Activated CD4-positive, alpha-beta T cell treated with anti-CD3 and anti-CD28 coated beads, Interleukin-2, amount 50 U/mL, for 24 hours (primary cell): ENCODE measurements around the gene SYNE1.

Source experiments
- DNase-seq, 2 donors: peaks; one replicate each; pipeline ENCODE4 v3.0.0-alpha.2; 2020; ENCODE audit warnings: low read depth in 1 of 2, low spot score in 1 of 2

Gene SYNE1

DNA sequence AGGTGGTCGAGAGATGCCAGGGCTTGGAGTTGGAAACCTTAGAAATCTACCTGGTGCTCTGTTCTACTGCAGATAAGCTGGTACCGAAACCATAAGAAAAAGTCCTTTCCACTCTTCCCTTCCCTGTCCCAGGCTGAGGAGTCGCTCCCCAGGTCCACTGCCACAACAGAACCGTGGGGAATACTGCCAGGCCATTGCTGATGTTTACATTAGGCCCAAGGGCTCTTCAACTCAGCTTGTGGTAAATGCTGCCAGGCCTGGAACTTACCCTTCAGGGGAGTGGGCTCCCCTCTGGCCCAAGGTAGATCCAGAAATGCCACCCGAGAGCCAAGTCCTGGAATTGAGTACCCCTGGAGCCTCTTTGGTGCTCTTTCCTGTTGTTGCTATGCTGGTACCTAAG is 441.3 kb downstream of the SYNE1 start:
- DNase-seq = no peak

DNA sequence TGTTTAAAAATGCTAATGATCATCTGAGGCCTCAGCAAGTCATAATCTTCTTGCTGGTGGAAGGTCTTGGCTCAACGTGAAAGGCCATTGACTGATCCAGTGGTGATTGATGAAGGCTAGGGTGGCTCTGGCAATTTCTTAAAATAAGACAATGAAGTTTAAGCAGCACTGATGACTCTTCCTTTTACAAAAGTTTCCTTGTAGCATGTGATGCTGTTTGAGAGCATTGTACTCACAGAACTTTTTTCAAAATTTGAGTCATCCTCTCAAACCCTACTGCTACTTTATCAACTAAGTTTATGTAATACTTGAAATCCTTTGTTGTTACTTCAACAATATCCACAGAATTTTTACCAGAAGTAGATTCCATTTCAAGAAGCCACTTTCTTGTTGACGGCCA is 447.4 kb downstream of the SYNE1 start:
- DNase-seq = no peak

DNA sequence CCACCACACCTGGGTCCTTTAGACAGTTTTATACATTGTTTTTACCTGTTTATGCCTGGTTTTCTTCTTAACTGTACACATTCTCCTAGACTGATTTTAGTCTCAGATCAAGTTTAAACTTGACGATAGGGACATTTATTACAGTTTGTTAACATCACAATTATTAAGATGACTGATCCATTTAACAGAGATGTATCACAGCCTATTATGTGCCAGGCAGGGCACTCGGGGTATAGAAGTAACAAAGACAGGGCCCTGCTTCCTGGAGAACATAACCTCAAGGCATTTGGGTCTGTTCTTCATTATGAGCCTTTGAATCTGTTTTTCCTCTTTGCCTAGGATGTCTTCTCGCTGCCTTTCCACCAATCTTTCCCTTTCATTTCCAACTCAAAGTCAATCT is 449.2 kb downstream of the SYNE1 start:
- no peak for DNase-seq

DNA sequence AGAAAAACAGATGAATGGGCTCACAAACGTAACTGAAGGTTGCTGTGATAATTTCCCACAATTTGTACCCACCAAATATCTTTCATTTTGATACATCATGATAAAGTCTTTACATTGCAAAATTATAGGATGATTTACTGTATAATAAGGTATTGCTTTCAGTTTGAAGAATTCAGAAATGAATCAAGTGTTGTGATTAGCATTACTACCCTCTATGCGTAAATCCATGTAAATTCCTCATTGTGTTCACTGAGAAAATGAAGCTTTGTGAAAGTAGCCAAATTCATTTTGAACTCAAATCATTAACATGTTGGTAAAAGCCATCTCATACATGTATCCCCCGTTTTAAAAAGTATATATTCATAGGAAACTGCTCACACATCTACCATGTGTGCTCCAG is 450.3 kb downstream of the SYNE1 start:
- no peak for DNase-seq

DNA sequence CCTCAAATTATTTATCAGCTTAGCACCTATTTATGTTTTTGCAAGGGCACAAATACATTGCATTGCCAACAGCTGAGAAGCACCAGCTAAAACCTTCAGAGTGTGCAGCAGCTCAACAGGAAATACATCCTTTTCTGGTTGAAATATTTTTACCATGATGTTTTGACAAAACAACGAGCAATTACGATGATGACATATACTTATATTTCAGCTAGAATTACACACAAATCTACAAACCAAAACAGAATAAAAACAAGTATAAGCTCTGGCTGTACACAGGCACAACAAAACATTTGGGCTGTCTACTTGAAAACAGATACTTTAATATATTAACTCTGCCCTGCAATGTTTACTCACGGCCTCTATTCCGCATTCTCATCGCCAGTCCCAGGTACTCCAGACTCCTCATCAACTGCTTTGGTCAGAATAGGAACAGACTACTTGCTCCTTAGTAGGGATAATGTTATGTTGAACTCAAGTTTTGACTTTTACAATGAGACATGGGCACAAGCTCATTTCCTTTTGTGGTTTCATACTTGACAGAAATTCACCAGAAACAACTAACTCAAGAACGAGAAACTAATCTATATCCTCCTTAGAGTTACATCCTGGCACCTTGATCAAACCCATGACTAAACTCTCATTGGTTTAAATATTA is 452.1 kb downstream of the SYNE1 start:
- DNase-seq = no peak

DNA sequence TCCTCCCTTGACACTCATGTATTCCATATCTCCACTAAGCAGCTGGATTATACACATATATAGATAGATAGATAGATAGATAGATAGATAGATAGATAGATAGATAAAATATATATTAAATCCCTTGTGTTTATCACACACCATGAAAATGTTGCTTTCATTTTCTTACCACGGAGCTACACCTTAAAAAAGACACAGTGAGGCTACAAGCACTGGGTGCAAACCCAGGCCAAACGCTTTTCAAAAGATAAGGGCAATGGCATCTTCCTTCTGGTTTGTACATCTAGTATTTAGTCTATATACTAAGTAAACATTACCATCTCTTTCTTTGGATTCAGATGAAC is 452.6 kb downstream of the SYNE1 start:
- no peak for DNase-seq

DNA sequence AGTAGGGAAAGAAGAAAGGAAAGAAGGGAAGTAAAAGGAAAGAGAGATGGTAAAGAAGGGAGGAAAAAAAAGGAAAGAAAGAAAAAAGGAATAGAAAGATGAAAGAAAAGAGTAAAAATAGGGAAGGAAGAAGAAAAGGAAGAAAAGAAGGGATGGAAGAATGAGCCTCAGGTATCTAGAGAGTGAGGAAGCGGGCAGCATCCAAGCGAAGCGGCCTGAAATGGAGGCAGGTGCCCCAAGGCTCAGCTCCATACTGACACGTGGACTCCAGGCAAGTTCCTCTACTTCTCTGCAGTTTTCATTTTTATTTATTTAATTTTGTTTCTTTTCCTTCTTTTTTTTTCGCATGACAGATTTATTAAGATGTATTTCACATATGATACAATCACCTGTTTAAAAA is 456.6 kb downstream of the SYNE1 start:
- DNase-seq = no peak

DNA sequence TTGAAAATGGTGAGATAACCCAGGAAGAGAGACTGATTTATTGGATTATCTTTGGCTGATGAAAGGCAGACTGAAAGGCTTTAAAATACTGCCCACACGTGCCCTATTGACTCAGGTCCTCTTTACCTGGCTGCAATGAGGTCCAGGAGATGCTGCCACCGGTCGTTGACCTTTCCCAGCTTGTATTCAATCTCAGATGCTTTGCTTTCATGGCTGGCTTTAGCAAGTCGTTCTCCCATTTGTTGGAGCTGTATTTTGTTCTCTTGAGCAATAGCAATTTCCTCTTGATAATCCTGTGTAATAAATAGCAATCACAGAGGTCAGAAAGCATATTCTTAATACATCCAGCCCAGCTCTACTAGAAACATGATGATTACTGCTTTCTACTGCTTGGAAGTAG is 460.9 kb downstream of the SYNE1 start:
- DNase-seq = no peak

DNA sequence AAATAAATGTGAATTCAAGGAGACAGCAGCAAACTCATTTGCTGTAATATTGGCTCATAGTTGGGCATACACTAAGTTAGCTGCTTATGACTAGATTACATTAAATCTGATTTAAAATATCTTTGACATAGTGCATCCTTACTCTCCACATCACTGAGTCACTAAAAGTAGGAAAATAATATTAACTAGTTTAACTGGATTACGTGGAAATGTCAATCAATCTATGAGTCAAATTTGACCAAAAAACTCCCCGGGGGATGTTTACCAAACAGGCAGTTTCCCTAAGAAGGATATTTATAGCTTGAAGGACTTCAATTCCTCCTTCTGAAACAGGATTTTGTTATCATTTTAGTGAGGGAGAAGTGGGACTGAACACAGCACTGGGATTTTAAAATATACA is 463.2 kb downstream of the SYNE1 start:
- no peak for DNase-seq

DNA sequence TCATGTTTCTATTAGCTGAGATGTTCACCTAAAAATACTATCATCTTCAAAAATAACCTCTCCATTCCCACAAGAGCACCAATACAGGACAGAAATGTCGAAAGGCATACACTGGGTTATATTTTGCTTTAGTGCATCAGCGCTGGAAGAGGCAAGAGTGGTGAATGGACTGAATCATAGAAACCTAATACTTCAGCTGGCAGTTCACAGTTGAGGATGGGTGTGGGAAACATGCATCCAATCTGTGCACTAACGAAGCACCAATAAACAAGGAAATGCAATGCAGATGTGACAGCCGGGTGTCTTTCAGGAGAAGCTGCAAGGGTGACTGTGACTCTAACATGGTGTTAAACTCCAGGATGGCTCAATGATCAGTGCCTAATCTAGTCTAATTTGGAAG is 463.8 kb downstream of the SYNE1 start:
- DNase-seq = no peak

DNA sequence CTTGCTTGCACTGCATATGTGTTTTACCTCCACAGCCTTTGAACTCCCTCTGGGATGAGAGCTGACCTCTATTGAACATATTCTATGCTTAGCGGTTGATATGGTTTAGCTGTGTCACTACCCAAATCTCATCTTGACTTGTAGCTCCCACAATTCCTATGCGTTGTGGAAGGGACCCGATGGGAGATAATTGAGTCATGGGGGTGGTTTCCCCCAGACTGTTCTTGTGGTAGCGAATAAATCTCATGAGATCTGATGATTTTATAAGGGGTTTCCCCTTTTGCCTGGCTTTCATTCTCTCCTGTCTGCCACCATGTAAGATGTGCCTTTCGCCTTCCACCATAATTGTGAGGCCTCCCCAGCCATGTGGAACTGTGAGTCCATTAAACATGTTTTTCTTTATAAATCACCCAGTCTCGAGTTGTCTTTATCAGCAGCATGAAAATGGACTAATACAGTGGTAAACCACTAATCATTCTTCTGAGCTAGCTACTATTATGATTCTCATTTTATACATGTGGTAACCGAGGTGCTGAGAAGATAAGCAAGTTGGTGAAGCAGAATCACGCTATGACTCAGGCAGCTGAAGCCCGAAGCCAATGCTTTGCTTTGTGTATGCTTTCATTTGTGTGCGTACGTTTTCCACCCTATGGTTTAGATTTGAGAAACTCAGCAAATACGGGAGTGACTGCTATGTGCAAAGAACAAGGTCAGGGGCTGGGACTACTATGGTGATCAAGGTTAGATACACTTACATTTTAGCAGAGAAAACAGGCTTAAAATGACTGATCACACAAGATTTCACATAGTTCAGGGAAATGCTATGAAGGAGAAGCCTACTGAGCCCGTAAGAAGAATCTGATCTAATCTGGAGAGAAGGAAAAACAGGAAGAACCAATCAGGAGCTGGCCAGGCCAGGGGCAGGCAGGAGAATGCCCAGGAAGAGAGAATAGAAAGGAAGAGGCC is 466.2 kb downstream of the SYNE1 start:
- DNase-seq = peak; percentile 38 to 66

DNA sequence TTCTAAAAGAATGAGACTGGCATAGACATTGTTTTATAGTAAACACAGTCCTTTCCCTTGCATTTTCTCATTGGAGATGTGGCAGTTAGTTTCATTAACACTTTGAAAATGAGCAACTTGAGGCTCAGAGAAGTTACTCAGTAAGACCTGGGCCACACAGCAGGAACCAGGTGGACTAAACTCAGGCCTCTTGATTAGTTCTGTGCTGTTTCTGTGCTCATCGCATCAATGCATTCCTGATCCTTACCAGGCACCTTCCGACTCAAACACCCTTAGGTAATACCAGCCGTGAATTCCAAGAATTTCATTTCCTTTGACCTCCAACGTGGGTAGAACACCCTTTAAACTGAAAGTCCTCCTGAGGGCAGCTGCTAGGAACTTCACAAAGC is 466.9 kb downstream of the SYNE1 start:
- DNase-seq = no peak

DNA sequence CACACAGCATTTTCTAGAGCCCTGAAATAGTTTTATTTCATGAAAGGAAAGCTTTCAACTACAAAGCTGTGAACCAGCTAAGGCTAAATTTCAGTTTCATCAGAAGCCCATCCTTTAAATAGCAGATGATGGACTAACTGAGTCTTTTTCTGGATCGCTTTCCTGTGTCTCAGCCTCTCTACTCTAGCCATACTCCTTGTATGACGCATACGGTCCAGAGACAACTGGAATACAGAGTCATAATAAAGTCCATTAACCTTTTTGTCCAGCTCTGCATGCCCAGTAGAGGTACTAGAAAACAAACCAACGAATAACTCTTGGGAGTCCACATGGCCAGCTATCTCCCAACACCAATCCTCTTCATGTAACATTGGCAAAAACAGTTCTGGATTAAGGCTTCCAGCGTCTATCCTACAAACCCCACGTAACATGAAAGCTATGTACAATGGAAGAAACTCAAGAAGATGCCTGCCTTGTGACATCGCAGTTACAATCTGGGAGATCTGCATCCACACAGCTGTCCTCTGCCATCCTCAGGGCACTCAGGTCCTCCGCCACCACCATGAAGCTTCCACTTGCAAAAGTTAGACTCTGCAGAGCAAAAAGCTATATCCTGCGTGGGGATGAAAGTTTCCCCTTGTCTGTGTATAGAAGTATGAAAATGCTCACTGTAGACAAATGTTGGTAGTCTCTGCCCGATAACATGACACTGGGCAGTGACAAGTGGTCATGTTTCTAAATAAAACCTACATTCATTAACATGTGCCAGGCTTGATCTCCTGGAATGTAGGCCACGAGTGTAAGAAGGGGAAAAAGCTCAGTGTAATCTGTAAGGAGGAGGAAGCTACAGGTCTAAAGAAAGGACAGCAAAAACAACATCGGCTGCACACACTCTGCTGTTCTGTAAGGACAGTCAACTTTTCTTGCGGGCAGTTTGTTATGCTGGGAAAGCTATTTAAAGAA is 469.2 kb downstream of the SYNE1 start:
- no peak for DNase-seq

DNA sequence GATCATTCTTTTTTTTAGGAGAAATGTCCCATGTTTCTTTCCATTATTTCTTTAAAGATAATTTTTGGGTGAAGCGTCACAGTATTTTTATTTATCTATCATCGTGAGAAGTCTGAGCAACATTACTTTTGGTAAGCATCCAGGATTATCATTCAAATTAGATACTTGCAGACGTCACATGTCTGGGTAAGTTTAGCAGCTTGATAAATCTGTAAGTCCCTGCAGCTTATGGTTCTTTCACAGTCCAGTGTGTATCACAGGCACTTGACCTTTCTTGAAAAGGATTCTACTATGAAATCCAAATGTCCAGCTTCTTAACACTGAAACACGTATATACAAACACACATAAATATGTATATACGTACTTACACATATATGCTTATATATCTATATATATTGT is 470.3 kb downstream of the SYNE1 start:
- no peak for DNase-seq

DNA sequence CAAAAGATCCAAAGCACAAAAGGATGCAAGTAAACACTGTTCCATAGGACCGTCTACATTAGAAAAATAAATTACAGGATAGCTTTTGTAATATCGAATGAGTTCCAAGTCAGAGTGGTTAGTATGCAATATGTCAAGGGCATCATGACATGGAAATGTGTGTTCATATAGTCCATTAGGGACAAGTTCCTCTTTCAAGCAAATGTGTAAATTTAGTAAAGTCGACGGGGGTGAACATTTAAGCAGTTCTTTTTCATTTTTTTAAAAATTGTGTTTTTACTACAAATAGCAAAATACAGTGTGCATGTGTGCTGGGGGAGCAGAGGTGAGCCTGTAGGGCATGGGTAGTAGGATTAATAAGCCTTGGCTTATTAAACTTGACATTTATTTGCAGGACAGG is 470.7 kb downstream of the SYNE1 start:
- no peak for DNase-seq

DNA sequence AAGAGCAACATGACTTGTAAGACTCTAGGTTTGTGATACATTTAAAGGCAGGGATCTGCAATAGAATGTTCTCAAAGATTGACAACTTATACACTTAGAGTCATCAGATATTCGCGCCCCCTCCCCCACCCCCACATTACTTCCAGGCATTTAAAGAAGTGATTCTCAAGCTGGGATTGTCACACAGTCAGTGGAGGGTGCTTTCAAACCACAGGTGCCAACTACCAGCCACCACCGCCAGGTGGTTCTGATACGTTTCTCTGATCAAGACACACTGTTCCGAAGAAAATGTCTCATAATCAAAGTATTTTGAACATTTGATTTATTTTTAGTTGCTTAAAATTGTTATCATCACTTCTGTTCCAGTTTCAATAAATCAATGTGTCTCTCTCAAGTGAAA is 472.2 kb downstream of the SYNE1 start:
- no peak for DNase-seq

DNA sequence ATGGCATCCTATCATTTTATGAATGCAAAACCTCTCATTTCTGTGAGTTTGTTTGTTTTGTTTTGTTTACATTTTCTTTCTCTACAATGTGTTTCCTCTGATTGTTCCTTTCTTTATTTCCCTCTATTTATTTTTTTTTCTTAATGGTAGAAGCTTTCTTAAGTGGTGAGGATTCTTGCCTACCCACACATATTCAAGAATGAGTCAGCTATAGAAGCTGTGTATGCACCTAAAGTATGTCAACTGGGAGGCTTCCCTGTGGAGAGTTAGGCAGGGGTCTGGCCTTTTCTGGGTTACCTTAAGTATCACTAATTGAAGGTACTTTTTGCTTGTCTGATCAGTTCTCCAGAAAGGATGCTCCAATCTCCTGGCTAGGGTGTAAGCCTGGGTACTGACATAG is 475.7 kb downstream of the SYNE1 start:
- no peak for DNase-seq

DNA sequence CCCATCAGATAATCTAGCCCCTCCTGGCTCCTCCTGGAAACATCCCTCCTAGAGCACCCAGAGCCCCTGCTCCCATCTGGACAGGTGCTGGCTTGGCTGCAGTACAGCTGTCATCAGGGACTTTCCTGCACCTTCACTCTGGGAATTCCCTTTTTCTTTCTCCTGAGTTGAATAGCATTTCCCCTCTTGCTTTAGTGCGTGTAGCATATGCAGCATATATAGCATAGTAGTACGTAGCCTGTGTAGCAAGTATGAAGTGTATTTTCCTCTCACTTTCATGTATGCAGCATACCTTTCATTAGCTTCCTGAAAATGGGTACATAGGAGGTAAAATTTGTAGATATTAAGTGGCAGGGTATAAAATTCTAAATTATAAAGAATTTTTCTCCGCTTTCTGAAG is 476.8 kb downstream of the SYNE1 start:
- no peak for DNase-seq

DNA sequence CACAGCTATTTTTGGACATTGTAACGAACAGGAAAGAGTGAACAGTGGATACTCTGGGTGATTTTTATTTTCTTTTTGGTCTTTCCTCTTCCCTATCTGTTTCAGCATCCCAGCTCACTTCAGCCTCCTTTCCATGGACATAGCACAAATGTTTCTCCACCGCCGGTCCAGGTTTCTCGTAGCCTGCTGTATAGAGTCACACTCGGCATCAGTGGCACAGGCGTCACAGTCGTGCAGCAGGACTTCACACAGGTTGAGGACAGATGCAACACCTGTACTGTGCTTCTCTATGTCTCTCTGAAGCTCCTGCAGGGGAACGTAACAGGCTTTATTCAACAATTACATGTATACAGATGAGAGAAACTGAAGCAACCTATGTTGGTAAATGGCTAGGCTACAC is 481.4 kb downstream of the SYNE1 start:
- no peak for DNase-seq

DNA sequence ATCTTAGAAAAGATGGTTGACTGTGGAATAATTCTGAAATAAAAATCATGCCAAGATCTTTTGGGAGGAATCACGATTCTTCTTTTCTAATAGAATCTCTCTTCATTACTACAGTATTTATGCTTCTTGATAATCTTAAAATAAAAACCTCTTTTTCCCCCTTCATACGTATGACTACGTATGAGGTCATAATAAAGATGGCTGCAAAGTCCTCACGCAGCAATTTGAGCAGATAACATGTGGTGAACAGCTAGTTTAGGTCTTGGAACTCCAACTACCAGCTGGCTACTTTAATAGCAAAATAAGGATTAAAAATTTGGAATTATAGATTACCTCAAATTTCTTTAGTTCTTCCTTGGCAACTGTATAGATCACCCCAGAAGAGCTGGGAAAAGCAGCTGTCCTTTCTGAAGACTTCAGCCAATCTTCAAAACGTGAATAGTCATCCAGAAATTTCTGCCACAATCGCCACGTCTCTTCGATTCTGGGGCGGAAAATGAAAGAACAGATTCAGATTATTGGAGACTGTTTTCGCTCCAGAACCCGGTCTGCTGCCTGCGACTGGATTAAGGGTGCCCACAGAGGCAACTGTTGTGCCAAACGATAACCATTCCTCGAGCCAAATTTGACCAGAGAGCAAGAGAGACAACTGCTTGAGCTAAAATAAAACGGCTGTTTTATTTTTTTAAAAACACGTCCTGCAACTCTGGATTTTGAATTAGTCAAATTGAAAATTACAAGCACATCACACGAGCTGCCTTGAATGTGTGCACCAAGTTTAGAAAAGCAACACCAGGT is 482.4 kb downstream of the SYNE1 start:
- DNase-seq = no peak

DNA sequence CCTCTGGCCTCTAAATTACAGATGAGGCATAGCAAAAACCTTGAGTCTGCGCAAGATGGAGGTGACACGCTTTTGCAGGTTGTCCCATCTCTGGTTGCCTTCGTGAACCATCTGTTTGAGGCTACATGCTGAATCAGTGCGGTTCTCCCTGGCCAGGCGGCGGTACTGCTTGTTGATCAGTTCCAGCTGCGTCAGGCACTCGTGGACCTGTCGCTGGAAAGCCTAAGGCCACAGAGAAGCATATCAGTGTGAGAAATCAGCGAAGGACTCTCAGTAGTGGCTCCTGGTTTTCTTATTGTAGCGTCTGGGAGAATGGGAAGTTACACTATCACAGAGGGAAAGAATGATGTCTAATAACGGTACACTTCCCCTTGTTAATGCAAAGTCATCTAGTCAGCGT is 485.2 kb downstream of the SYNE1 start:
- DNase-seq = no peak
